ENCODE measurements around the gene BPIFB3. TPM values are rescaled to one million over a fixed set of nuclear protein-coding genes. Genes with fewer than 3 reads are reported as not detected.

Gene BPIFB3
- polyA plus RNA-seq, 3 donors, result not detected

- Histone ChIP-seq H3K9me3 (replicated peaks in 1 of 2; ENCODE audit: control insufficient read depth in 1 of 2, insufficient read depth in 1 of 2, low read length in 2 of 2) (no peaks in the 10 kb centered on the region), H3K36me3 (replicated peaks in 1 of 2; ENCODE audit: control insufficient read depth in 1 of 2, insufficient read depth in 2 of 2, low read length in 2 of 2) (no peaks in the 10 kb centered on the region), H3K4me2 (replicated peaks; ENCODE audit: extremely low read depth, low read length, poor library complexity, severe bottlenecking) (no peak overlapping the region), H2AFZ (ENCODE audit: insufficient read depth, low read depth, low read length, poor library complexity, severe bottlenecking) (no peak overlapping the region), H3K4me1 (ENCODE audit: control insufficient read depth in 1 of 2, insufficient read depth in 2 of 2, low read length in 2 of 2) (no peaks in the 10 kb centered on the region), H3K27me3 (ENCODE audit: control insufficient read depth in 2 of 2, insufficient read depth in 2 of 2, low read length in 2 of 2) (no peaks in the 10 kb centered on the region), H3K79me2 (ENCODE audit: insufficient read depth, low read length) (no peaks in the 10 kb centered on the region), H3K27ac (ENCODE audit: low read depth in 1 of 2, low read length in 2 of 2) (no peak overlapping the region), H3K4me3 (replicated peaks in 1 of 3; ENCODE audit: low read depth in 2 of 3, low read length in 3 of 3) (no peak overlapping the region), H4K20me1 (ENCODE audit: insufficient read depth, low read length) (no peaks in the 10 kb centered on the region), H3K9ac (ENCODE audit: insufficient read depth, low read length, poor library complexity, severe bottlenecking) (no peak overlapping the region)
- 100% methylated on average over 8 of the region's 15 CpGs for WGBS (ENCODE audit: insufficient coverage)
- intact Hi-C loops (cut with micrococcal nuclease), result no loop called here
- H3K27ac Mint-ChIP-seq, result no peak overlapping the region
- no peaks in the 10 kb centered on the region for H3K9me3 Mint-ChIP-seq
- peaks cover 4% of the 10 kb centered on the region for H3K4me1 Mint-ChIP-seq
- DNase-seq, result no peak
- H3K4me3 Mint-ChIP-seq, result no peak overlapping the region
- no peak for TF ChIP-seq CTCF (IDR thresholded peaks at IDR 0.05)
- H3K27me3 Mint-ChIP-seq (ENCODE audit: low read depth in 3 of 3), result peaks cover 1 to 3% (median 2%) of the 10 kb centered on the region in 3 donors
- H3K36me3 Mint-ChIP-seq, result no peaks in the 10 kb centered on the region
Observed at GRCh38 chr20:33084722-33085121, 31.0 kb downstream of the BPIFB3 start.

GRCh38 chr20:33086052-33086722 is 32.5 kb downstream of the BPIFB3 start:
- no peak overlapping the region for H3K27ac ChIP-seq (ENCODE audit: low read depth in 1 of 2, low read length in 2 of 2)
- H3K4me1 ChIP-seq (ENCODE audit: control insufficient read depth in 1 of 2, insufficient read depth in 2 of 2, low read length in 2 of 2), result no peaks in the 10 kb centered on the region
- no peaks in the 10 kb centered on the region for H3K36me3 ChIP-seq (replicated peaks in 1 of 2; ENCODE audit: control insufficient read depth in 1 of 2, insufficient read depth in 2 of 2, low read length in 2 of 2)
- intact Hi-C loops (cut with micrococcal nuclease), result no loop called here
- no peak for DNase-seq
- Mint-ChIP-seq H3K9me3 (no peaks in the 10 kb centered on the region), H3K4me3 (no peak overlapping the region), H3K27me3 (ENCODE audit: low read depth in 3 of 3) (peaks cover 1 to 3% (median 2%) of the 10 kb centered on the region in 3 donors), H3K4me1 (peaks cover 4% of the 10 kb centered on the region), H3K27ac (no peak overlapping the region), H3K36me3 (no peaks in the 10 kb centered on the region)
- no peaks in the 10 kb centered on the region for H4K20me1 ChIP-seq (ENCODE audit: insufficient read depth, low read length)
- no peak overlapping the region for H3K4me3 ChIP-seq (replicated peaks in 1 of 3; ENCODE audit: low read depth in 2 of 3, low read length in 3 of 3)
- no peaks in the 10 kb centered on the region for H3K79me2 ChIP-seq (ENCODE audit: insufficient read depth, low read length)
- 96% methylated on average over 11 of the region's 14 CpGs for WGBS (ENCODE audit: insufficient coverage)
- no peak overlapping the region for H2AFZ ChIP-seq (ENCODE audit: insufficient read depth, low read depth, low read length, poor library complexity, severe bottlenecking)
- no peaks in the 10 kb centered on the region for H3K9me3 ChIP-seq (replicated peaks in 1 of 2; ENCODE audit: control insufficient read depth in 1 of 2, insufficient read depth in 1 of 2, low read length in 2 of 2)
- H3K4me2 ChIP-seq (replicated peaks; ENCODE audit: extremely low read depth, low read length, poor library complexity, severe bottlenecking), result no peak overlapping the region
- H3K9ac ChIP-seq (ENCODE audit: insufficient read depth, low read length, poor library complexity, severe bottlenecking), result no peak overlapping the region
- no peaks in the 10 kb centered on the region for H3K27me3 ChIP-seq (ENCODE audit: control insufficient read depth in 2 of 2, insufficient read depth in 2 of 2, low read length in 2 of 2)
- TF ChIP-seq CTCF (IDR thresholded peaks at IDR 0.05), result no peak

Measured in CD14-positive monocyte (primary cell).